Natural killer cell treated with Interleukin-12 subunit alpha and Interleukin-12 subunit beta and Interleukin-15 and Interleukin-18, amount 100 ng/mL, for 72 hours (primary cell): ENCODE data around the gene PHF14. TPM values are rescaled to one million over a fixed set of nuclear protein-coding genes. Genes with fewer than 3 reads are reported as not detected.
"Not testable (repeated sequence)": the region's sequence is repeated elsewhere in the genome, so short reads cannot be mapped to it uniquely, and the experiment has no call there.

Experiments
- ATAC-seq, 2 donors: fragments of 150-1000 bp; cut with Tn5 transposase in 1 of 2; sonication (Bioruptor Pico), chemical (Tn5 transposase) in 1 of 2; 2 replicates each; pipeline ENCODE4 v1.10.0; 2021
- DNase-seq: peaks from one replicate; pipeline ENCODE4 v3.0.0; 2022; ENCODE audit warnings: low spot score
- H3K27ac Mint-ChIP-seq, 2 donors: 1 replicate in 1 of 2; 2 replicates in 1 of 2; pipeline ENCODE4 v1.8.0; 2022; ENCODE audit warnings: mixed read lengths in 2 of 2, mild to moderate bottlenecking in 1 of 2, moderate library complexity in 1 of 2
- H3K27me3 Mint-ChIP-seq, 2 donors: 1 replicate in 1 of 2; 2 replicates in 1 of 2; pipeline ENCODE4 v1.8.0; 2022; ENCODE audit warnings: mixed read lengths in 2 of 2
- H3K36me3 Mint-ChIP-seq: one replicate; pipeline ENCODE4 v1.8.0; 2022; ENCODE audit warnings: mixed read lengths
- H3K4me1 Mint-ChIP-seq, 2 donors: 1 replicate in 1 of 2; 2 replicates in 1 of 2; pipeline ENCODE4 v1.8.0; 2022; ENCODE audit warnings: low read depth in 2 of 2, mixed read lengths in 2 of 2, mild to moderate bottlenecking in 1 of 2
- H3K4me3 Mint-ChIP-seq: one replicate; pipeline ENCODE4 v1.8.0; 2022; ENCODE audit warnings: mixed read lengths
- H3K9me3 Mint-ChIP-seq: 2 replicates; pipeline ENCODE4 v1.8.0; 2022; ENCODE audit warnings: mixed read lengths
- total RNA-seq, 2 donors: library from RNA; stranded (reverse); gene quantifications; one replicate each; pipeline ENCODE4 v1.2.3, GENCODE V29; 2022

PHF14 gene
- total RNA-seq = 10 to 100 TPM; 22.0 to 52.3 TPM

- ATAC-seq (peak; percentile 99), DNase-seq (peak; percentile 96)
- no peaks in the 10 kb centered on the region for H3K9me3 Mint-ChIP-seq
- peaks cover 20 to 28% of the 10 kb centered on the region in 2 donors for H3K4me1 Mint-ChIP-seq
- peaks cover 23% of the 10 kb centered on the region for H3K36me3 Mint-ChIP-seq
- H3K27me3 Mint-ChIP-seq = peaks cover 8 to 16% of the 10 kb centered on the region in 2 donors
- peak within 1 kb of the TSS; percentile 94 for H3K4me3 Mint-ChIP-seq
- H3K27ac Mint-ChIP-seq = peak within 1 kb of the TSS; percentile 90 to 96
These were observed at the start of gene PHF14 for GRCh38 chr7:10973061-10973941. TSS of gene PHF14 (plus strand) at chr7:10973872. CDS start at chr7:10974324, 452 bp downstream.

DNA sequence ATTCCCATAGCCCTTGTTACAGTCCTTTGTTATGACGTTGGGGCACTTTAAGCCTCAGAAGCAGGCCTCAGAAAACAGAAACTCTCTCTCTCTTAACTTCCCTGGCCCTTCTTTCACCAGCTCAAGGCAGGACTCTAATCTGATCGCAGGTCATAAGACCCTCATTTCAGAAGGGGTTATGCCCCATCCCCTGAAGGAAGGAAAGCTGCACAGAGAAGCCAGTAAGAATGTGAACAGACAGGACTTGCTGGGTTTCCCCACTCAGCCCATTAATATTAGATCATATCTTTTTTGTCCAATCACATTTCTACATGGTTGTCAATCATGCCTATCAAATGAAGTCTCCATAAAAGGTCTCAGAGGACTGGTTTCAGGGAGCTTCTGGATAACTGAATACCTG is 49.3 kb upstream of the PHF14 start:
- no peaks in the 10 kb centered on the region for H3K9me3 Mint-ChIP-seq
- H3K4me1 Mint-ChIP-seq = no peaks in the 10 kb centered on the region
- no peaks in the 10 kb centered on the region for H3K36me3 Mint-ChIP-seq
- H3K27ac Mint-ChIP-seq = no peak overlapping the region
- H3K27me3 Mint-ChIP-seq = no peaks in the 10 kb centered on the region
- H3K4me3 Mint-ChIP-seq = no peak overlapping the region
- DNase-seq (no peak), ATAC-seq (no peak)

- H3K27ac Mint-ChIP-seq, H3K4me3 Mint-ChIP-seq, H3K36me3 Mint-ChIP-seq, H3K9me3 Mint-ChIP-seq, ATAC-seq, H3K27me3 Mint-ChIP-seq, H3K4me1 Mint-ChIP-seq, DNase-seq: not testable (repeated sequence)
These were observed 45.5 kb upstream of the PHF14 start for GRCh38 chr7:10928203-10928602.

DNA sequence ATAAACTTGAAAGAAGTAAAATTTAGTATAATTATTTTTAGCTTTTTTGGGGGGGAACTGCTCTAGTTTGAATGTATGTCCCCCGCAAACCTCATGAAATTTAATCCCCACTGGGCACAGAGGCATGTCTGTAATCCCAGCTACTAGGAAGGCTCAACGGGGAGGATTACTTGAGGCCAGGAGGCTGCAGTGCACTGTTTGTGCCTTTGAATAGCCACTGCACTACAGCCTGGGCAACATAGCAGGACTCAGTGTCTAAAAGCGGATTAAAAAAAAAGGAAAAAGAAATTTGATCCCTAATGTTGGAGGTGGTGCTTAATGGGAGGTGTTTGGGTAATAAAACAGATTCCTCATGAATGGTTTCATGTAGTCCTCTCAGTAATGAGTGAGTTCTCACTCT is 43.1 kb upstream of the PHF14 start:
- DNase-seq = no peak
- Mint-ChIP-seq H3K9me3 (no peaks in the 10 kb centered on the region), H3K4me3 (no peak overlapping the region), H3K36me3 (no peaks in the 10 kb centered on the region), H3K4me1 (peaks cover 0 to 5% of the 10 kb centered on the region in 2 donors), H3K27ac (no peak overlapping the region), H3K27me3 (no peaks in the 10 kb centered on the region)
- ATAC-seq = no peak

DNA sequence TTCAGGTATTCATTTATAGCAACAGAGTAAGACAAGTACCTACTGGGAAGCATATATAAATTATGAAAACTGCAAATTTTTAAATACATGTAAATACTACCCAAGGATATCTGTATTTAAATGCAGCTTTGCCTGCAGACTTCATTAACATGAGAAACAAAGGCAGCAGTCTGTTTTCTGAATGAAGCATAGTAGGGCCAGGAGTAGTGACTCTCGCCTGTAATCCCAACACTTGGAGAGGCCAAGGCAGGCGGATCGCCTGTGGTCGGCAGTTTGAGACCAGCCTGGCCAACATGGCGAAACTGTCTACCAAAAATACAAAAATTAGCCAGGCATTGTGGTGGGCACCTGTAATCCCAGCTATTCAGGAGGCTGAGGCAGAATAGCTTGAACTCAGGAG is 42.5 kb upstream of the PHF14 start:
- H3K27me3 Mint-ChIP-seq = no peaks in the 10 kb centered on the region
- H3K9me3 Mint-ChIP-seq = no peaks in the 10 kb centered on the region
- no peak overlapping the region for H3K4me3 Mint-ChIP-seq

DNA sequence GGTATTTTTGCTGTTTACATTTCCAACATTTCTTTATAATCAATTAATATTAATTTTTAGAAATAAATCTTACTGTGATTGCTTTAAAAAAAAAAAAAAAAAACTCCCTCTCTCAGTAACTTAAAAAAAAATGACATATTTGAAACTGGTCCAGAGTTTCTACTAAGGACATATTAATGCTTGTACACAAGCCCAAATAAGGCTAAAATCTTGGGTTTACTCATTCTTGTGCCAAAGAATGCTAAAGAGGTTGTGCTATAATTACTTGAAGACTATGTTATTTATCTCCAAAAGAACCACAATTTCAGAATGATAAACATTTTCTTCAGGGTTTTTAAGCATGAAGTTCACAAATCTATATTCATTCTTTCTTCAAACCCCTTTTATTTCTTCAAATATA is 39.4 kb upstream of the PHF14 start:
- H3K4me3 Mint-ChIP-seq = no peak overlapping the region
- H3K36me3 Mint-ChIP-seq = peaks cover 8% of the 10 kb centered on the region
- DNase-seq (no peak), ATAC-seq (no peak)
- no peaks in the 10 kb centered on the region for H3K9me3 Mint-ChIP-seq
- H3K27me3 Mint-ChIP-seq = no peaks in the 10 kb centered on the region
- H3K27ac Mint-ChIP-seq = no peak overlapping the region
- H3K4me1 Mint-ChIP-seq = peaks cover 9 to 13% of the 10 kb centered on the region in 2 donors

More for the DNA sequence above, 42.5 kb upstream of the PHF14 start:
- peaks cover 0 to 9% of the 10 kb centered on the region in 2 donors for H3K4me1 Mint-ChIP-seq
- DNase-seq (no peak), ATAC-seq (no peak)
- no peak overlapping the region for H3K27ac Mint-ChIP-seq
- H3K36me3 Mint-ChIP-seq = peaks cover 4% of the 10 kb centered on the region

DNA sequence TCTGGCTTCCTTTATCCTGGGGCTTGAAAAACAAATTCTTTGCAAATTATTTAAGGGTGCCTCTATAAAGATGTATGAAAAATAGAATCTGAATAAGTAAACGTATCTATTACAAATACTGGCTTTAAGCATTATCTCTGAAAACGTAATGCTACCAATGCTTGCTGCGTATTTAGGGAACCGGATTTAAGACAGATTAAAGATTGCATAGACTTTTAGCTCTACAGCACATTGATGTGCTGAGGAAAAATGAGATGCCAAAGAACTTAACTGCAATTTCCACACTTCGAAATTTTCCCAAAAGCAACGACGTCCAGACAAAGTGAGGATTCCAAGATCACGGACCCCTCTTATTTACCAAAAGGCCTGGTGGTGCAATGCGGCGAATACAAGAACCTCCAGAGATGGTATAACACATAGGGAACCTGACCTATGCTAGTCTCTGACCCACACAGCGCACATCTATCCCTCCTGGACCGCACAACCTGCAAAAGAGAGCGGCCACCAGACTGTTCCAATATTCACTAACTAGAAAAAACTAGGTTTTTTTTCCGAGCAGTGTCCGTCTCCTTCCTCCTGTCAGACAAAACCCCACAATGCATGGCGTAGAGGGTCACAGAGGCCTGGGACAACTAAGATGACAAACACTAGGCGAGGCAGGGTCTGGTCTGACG is 34.3 kb upstream of the PHF14 start:
- ATAC-seq (peak in 1 of 2 donors; percentile 7), DNase-seq (no peak)
- H3K27ac Mint-ChIP-seq = no peak overlapping the region
- peaks cover 8% of the 10 kb centered on the region for H3K36me3 Mint-ChIP-seq
- H3K4me1 Mint-ChIP-seq = peaks cover 12 to 13% of the 10 kb centered on the region in 2 donors
- no peaks in the 10 kb centered on the region for H3K9me3 Mint-ChIP-seq
- H3K27me3 Mint-ChIP-seq = no peaks in the 10 kb centered on the region
- H3K4me3 Mint-ChIP-seq = no peak overlapping the region

- Mint-ChIP-seq H3K4me1 (peaks cover 12 to 13% of the 10 kb centered on the region in 2 donors), H3K4me3 (no peak overlapping the region), H3K27ac (no peak overlapping the region), H3K9me3 (no peaks in the 10 kb centered on the region), H3K27me3 (no peaks in the 10 kb centered on the region), H3K36me3 (peaks cover 8% of the 10 kb centered on the region)
- ATAC-seq = peak; percentile 97 to 99
- peak; percentile 92 for DNase-seq
These were observed 33.6 kb upstream of the PHF14 start for GRCh38 chr7:10939911-10940703.

DNA sequence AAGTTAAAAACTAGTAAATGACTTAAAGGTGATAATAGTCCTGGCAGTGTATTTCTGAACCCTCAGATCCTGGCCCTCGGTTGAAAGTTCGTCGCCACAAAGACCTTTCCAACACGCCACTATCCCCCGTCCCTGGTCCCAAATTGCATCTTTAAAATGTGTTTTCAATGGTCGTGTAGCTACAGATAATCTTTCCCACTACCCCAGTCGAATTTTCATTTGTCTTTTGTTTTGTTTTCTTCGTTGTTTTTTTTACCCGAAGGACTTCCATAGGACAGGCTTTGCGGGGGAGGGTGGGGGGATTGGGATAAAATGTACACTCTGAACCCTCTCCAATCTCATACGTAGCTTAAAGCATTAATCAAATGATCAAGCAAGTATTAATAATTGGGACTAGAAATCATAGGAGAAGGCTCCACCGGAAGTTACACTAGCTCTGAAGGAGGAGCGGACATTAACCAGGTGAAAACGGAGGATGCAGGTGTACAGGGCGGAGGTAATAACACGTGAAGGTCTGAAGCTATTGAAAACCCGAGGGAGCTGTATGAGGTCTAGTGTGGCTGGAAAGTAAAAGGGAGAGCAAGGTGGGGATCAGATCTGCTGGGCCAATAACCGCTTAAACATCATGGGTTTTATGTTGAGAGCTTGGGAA is 32.8 kb upstream of the PHF14 start:
- no peak overlapping the region for H3K4me3 Mint-ChIP-seq
- DNase-seq (no peak), ATAC-seq (no peak)
- H3K27me3 Mint-ChIP-seq = peaks cover 0 to 3% of the 10 kb centered on the region in 2 donors
- H3K27ac Mint-ChIP-seq = no peak overlapping the region
- H3K4me1 Mint-ChIP-seq = peaks cover 6 to 12% of the 10 kb centered on the region in 2 donors
- H3K36me3 Mint-ChIP-seq = peaks cover 7% of the 10 kb centered on the region
- no peaks in the 10 kb centered on the region for H3K9me3 Mint-ChIP-seq

DNA sequence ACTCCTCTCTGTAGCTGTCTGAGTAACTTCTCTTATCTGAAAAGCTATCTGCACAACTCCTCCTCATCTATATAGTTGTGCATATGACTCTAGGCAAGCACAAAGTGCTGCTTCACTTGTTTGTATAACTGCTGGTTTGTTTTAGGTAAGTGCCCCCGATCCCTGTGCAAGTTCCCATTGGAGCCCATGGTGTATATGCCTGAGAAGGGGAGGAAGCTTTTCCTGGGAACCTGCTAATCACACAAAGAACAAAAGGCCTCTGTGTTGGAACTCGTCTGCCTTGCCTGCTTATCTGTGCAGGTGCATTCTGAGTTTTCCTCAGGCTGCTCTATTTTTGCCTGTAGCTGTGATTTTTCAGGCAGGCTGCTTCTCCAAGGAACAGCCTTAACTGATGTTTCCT is 23.2 kb upstream of the PHF14 start:
- Mint-ChIP-seq H3K27ac (no peak overlapping the region), H3K9me3 (no peaks in the 10 kb centered on the region), H3K27me3 (peaks cover 11 to 12% of the 10 kb centered on the region in 2 donors), H3K4me3 (no peak overlapping the region), H3K36me3 (no peaks in the 10 kb centered on the region), H3K4me1 (no peaks in the 10 kb centered on the region)
- no peak for DNase-seq
- ATAC-seq = no peak

DNA sequence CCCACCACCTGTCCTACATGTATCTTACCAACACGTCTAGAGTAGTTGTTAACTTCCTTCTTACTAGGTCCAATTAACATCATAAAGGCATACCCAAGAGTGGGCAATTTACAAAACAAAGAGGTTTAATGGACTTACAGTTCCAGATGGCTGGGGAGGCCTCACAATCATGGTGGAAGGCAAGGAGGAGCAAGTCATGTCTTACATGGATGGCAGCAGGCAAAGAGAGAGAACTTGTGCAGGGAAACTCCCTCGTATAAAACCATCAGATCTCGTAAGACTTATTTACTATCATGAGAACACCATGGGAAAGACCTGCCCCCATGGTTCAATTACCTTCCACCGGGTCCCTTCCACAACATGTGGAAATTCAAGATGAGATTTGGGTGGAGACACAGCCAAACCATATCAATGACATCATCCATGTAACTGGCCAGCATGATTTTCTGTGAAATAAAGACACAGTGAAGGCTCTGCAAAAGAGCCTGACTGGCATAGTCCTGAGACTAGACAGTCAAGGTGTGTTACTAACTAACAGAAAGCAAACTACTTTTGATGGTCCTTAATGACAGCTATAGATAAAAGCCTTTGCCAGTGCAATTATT is 22.6 kb upstream of the PHF14 start:
- H3K36me3 Mint-ChIP-seq, H3K9me3 Mint-ChIP-seq, H3K4me3 Mint-ChIP-seq, DNase-seq, H3K4me1 Mint-ChIP-seq, ATAC-seq, H3K27ac Mint-ChIP-seq: not testable (repeated sequence)
- H3K27me3 Mint-ChIP-seq = peaks cover 8 to 12% of the 10 kb centered on the region in 2 donors

- no peak for DNase-seq
- H3K4me1 Mint-ChIP-seq = no peaks in the 10 kb centered on the region
- no peaks in the 10 kb centered on the region for H3K36me3 Mint-ChIP-seq
- no peak overlapping the region for H3K4me3 Mint-ChIP-seq
- no peaks in the 10 kb centered on the region for H3K9me3 Mint-ChIP-seq
- H3K27me3 Mint-ChIP-seq = peaks cover 9 to 13% of the 10 kb centered on the region in 2 donors
- no peak overlapping the region for H3K27ac Mint-ChIP-seq
- no peak for ATAC-seq
These were observed 21.1 kb upstream of the PHF14 start for GRCh38 chr7:10952588-10952987.
